HG03432 (cell line): ENCODE results near the gene ALG3.
"Not testable (repeated sequence)": the region's sequence is repeated elsewhere in the genome, so short reads cannot be mapped to it uniquely, and the experiment has no call there.

Source experiments
- ATAC-seq: cut with Tn5 transposase; IDR thresholded peaks from one replicate; pipeline ENCODE4 v1.9.1; 2021; ENCODE audit warnings: mild to moderate bottlenecking, moderate library complexity; ENCODE audit not compliant: unreplicated experiment

The ALG3 gene

GRCh38 chr3:184248454-184249411 is at the start of gene ALG3:
Gene ALG3 (minus strand): TSS chr3:184248962. CDS start chr3:184248940, 22 bp downstream.
- ATAC-seq = peak; percentile 58

GRCh38 chr3:184296616-184297015 is 47.9 kb upstream of the ALG3 start:
- ATAC-seq = no peak

- ATAC-seq = no peak
Observed at GRCh38 chr3:184295771-184296170, 47.0 kb upstream of the ALG3 start.

- no peak for ATAC-seq
Observed at GRCh38 chr3:184291738-184292445, 43.1 kb upstream of the ALG3 start.

GRCh38 chr3:184291044-184291737 is 42.4 kb upstream of the ALG3 start:
- ATAC-seq = no peak

GRCh38 chr3:184290331-184290730 is 41.6 kb upstream of the ALG3 start:
- ATAC-seq = no peak

GRCh38 chr3:184289426-184289938 is 40.7 kb upstream of the ALG3 start:
- ATAC-seq = no peak

- ATAC-seq = no peak
Observed at GRCh38 chr3:184284696-184285095, 35.9 kb upstream of the ALG3 start.

- ATAC-seq = no peak
Observed at GRCh38 chr3:184283681-184284080, 34.9 kb upstream of the ALG3 start.

GRCh38 chr3:184282941-184283340 is 34.2 kb upstream of the ALG3 start:
- ATAC-seq = no peak

- ATAC-seq = no peak
Observed at GRCh38 chr3:184277366-184277765, 28.6 kb upstream of the ALG3 start.

- no peak for ATAC-seq
Observed at GRCh38 chr3:184275961-184276910, 27.5 kb upstream of the ALG3 start, which contains the start of gene ECE2. Gene ECE2 (plus strand): TSS chr3:184276022. CDS start chr3:184276154, 132 bp downstream.

GRCh38 chr3:184275381-184275701 is 26.6 kb upstream of the ALG3 start:
- no peak for ATAC-seq

- ATAC-seq = no peak
Observed at GRCh38 chr3:184272269-184272668, 23.5 kb upstream of the ALG3 start.

GRCh38 chr3:184267249-184267648 is 18.5 kb upstream of the ALG3 start:
- ATAC-seq = not testable (repeated sequence)

GRCh38 chr3:184262764-184263179 is 14.0 kb upstream of the ALG3 start:
- no peak for ATAC-seq

- ATAC-seq = peak; percentile 20
Observed at GRCh38 chr3:184261854-184262763, 13.3 kb upstream of the ALG3 start.

- peak; percentile 65 for ATAC-seq
Observed at GRCh38 chr3:184261270-184261853, 12.6 kb upstream of the ALG3 start, which contains the start of gene CAMK2N2. Gene CAMK2N2 (minus strand): TSS chr3:184261553. CDS start chr3:184261285, 268 bp downstream.
